CD4-positive, CD25-positive, alpha-beta regulatory T cell (primary cell): Measurements from ENCODE around the gene ADGRF3. TPM values are rescaled to one million over a fixed set of nuclear protein-coding genes. Genes with fewer than 3 reads are reported as not detected.
"Not testable (repeated sequence)": the region's sequence is repeated elsewhere in the genome, so short reads cannot be mapped to it uniquely, and the experiment has no call there.

ENCODE experiments used
- ATAC-seq, 2 donors: fragments of 150-1000 bp; cut with Tn5 transposase; one replicate each; pipeline ENCODE4 v1.10.0; 2021; ENCODE audit warnings: low read depth in 2 of 2, moderate number of reproducible peaks in 2 of 2, moderate library complexity in 1 of 2
- DNase-seq, 3 donors: peaks; one replicate each; pipeline versions ENCODE4 v3.0.0 to v3.0.0-alpha.2; 2012 to 2022; ENCODE audit warnings: mixed read lengths in 1 of 3
- H3K27ac ChIP-seq: one replicate; pipeline ENCODE4 v1.7.0; 2013; ENCODE audit warnings: mild to moderate bottlenecking, low read length; ENCODE audit not compliant: insufficient read depth, poor library complexity, severe bottlenecking
- H3K27me3 ChIP-seq: one replicate; pipeline ENCODE4 v1.7.0; 2013; ENCODE audit warnings: low read length; ENCODE audit not compliant: control insufficient read depth, insufficient read depth
- H3K36me3 ChIP-seq: one replicate; pipeline ENCODE4 v1.7.0; 2013; ENCODE audit warnings: mild to moderate bottlenecking, low read length, moderate library complexity; ENCODE audit not compliant: control insufficient read depth, insufficient read depth
- H3K4me1 ChIP-seq: 2 replicates; pipeline ENCODE4 v1.7.0; 2013; ENCODE audit warnings: mild to moderate bottlenecking, low read length; ENCODE audit not compliant: insufficient read depth, control insufficient read depth, poor library complexity, severe bottlenecking
- H3K4me3 ChIP-seq: one replicate; pipeline ENCODE4 v1.7.0; 2013; ENCODE audit warnings: low read depth, mild to moderate bottlenecking, low read length, moderate library complexity
- H3K9me3 ChIP-seq, 2 experiments: 1 replicate in 1 of 2; 2 replicates in 1 of 2; pipeline ENCODE4 v1.7.0; 2013; ENCODE audit warnings: low read length in 2 of 2, mild to moderate bottlenecking in 1 of 2, moderate library complexity in 1 of 2; ENCODE audit not compliant: control insufficient read depth in 2 of 2
- H3K27ac Mint-ChIP-seq, 3 donors: one replicate each; pipeline ENCODE4 v1.8.0; 2020 to 2022; ENCODE audit warnings: mild to moderate bottlenecking in 3 of 3, mixed read lengths in 3 of 3, moderate library complexity in 2 of 3
- H3K27me3 Mint-ChIP-seq: one replicate; pipeline ENCODE4 v1.8.0; 2022; ENCODE audit warnings: mild to moderate bottlenecking, mixed read lengths
- H3K36me3 Mint-ChIP-seq: one replicate; pipeline ENCODE4 v1.8.0; 2020; ENCODE audit warnings: mixed read lengths
- H3K4me1 Mint-ChIP-seq, 4 donors: one replicate each; pipeline ENCODE4 v1.8.0; 2020 to 2022; ENCODE audit warnings: mixed read lengths in 4 of 4, mild to moderate bottlenecking in 1 of 4
- H3K4me3 Mint-ChIP-seq, 4 donors: one replicate each; pipeline ENCODE4 v1.8.0; 2020 to 2022; ENCODE audit warnings: mild to moderate bottlenecking in 4 of 4, mixed read lengths in 4 of 4, moderate library complexity in 3 of 4
- H3K9me3 Mint-ChIP-seq, 7 donors: one replicate each; pipeline ENCODE4 v1.8.0; 2020 to 2022; ENCODE audit warnings: mixed read lengths in 7 of 7, mild to moderate bottlenecking in 3 of 7, moderate library complexity in 2 of 7
- polyA plus RNA-seq, 4 donors: library from polyadenylated mRNA; unstranded; fragments of 300-500 nt; fragmentation: Illumina TruSeq; gene quantifications; one replicate each; pipeline ENCODE4 v1.2.3, GENCODE V29; 2021
- total RNA-seq: library from RNA; stranded (reverse); gene quantifications from one replicate; pipeline ENCODE4 v1.2.3, GENCODE V29; 2022

The ADGRF3 gene
- total and polyA plus RNA-seq, 5 donors from 2014 or later = 0.23 to 1.8 (median 0.37) TPM

DNA sequence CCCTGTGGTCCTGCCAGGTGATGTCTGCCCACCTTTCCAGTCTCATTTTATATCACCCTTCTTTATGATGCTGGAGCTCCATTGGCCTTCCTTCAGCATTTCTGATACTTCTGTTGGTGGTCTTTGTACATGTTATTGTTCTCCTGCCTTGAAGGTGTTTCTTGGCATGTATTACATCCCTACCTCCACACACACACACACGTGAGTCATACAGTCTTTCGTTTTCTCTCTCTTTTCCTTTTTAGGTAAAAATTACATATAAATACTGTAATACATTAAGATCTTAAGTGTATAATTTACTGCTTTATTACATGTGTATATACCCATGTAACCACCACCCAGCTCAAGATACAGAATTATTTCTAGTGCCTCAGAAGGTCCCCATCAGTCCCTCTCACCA lies 10.2 kb upstream of the ADGRF3 start:
- peaks cover 12% of the 10 kb centered on the region for H3K36me3 Mint-ChIP-seq
- Histone ChIP-seq H3K27me3 (no peaks in the 10 kb centered on the region), H3K9me3 (no peaks in the 10 kb centered on the region), H3K4me1 (peaks cover 9% of the 10 kb centered on the region), H3K36me3 (peaks cover 2% of the 10 kb centered on the region), H3K27ac (no peak overlapping the region), H3K4me3 (no peak overlapping the region)
- no peaks in the 10 kb centered on the region for H3K9me3 Mint-ChIP-seq
- H3K27ac Mint-ChIP-seq = peak overlapping the region in 2 of 3 donors; percentile 5 to 60
- H3K4me3 Mint-ChIP-seq = peak overlapping the region in 1 of 4 donors; percentile 20
- peaks cover 52 to 86% (median 62%) of the 10 kb centered on the region in 4 donors for H3K4me1 Mint-ChIP-seq
- H3K27me3 Mint-ChIP-seq = no peaks in the 10 kb centered on the region
- DNase-seq = no peak
- no peak for ATAC-seq

GRCh38 chr2:26356111-26356510 lies 9.5 kb upstream of the ADGRF3 start:
- no peaks in the 10 kb centered on the region for H3K9me3 Mint-ChIP-seq
- H3K9me3 ChIP-seq = no peaks in the 10 kb centered on the region
- H3K27me3 ChIP-seq = no peaks in the 10 kb centered on the region
- H3K4me1 ChIP-seq = peaks cover 9% of the 10 kb centered on the region
- H3K4me3 ChIP-seq = no peak overlapping the region
- H3K36me3 ChIP-seq = peaks cover 4% of the 10 kb centered on the region
- peak overlapping the region in 1 of 4 donors; percentile 18 for H3K4me3 Mint-ChIP-seq
- DNase-seq (no peak), ATAC-seq (no peak)
- peaks cover 17% of the 10 kb centered on the region for H3K36me3 Mint-ChIP-seq
- H3K4me1 Mint-ChIP-seq = peaks cover 57 to 88% (median 62%) of the 10 kb centered on the region in 4 donors
- H3K27ac Mint-ChIP-seq = peak overlapping the region in 2 of 3 donors; percentile 47 to 88
- no peak overlapping the region for H3K27ac ChIP-seq
- no peaks in the 10 kb centered on the region for H3K27me3 Mint-ChIP-seq

DNA sequence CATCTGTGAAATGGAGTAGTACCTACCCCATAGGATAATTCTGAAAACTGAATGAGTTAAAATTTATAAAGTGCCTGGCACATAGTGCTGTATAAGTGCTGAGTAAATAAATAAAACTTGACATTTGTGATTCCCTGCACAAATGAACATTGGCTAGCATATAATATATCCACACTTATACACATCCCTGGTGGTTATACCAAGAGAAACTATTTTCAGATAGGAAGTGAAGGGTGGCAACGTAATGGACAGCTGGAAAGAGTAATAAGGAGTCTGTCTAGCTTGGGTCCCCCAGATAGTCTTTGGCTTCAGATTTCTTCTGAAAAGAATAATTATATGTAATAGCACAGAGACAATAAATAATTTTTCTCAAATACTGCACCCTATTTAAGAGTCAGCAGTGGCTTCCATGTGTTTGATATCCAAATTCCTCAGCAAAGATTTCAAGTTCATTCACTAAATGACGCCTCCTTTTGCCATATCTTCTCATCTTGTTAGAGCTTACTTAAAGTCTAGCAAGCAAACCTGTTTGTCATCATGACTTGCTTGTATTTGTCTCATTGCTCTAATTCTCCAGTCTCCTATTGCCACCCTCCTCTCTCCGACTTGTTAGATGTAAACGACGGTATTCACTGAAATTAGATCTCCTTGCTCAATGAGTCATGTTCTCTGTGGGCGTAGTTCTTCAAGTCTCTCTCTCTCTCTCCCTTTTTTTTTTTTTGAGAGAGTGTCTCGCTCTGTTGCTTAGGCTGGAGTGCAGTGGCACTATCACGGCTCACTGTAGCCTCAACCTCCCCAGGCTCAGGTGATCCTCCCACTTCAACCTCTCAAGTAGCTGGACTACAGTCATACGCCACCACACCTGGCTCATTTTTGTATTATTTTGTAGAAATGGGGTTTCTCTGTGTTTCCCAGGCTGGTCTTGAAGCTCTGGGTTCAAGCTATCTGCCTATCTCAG lies 8.7 kb upstream of the ADGRF3 start:
- Mint-ChIP-seq H3K36me3 (peaks cover 17% of the 10 kb centered on the region), H3K9me3 (no peaks in the 10 kb centered on the region), H3K4me3 (peak overlapping the region in 1 of 4 donors; percentile 1), H3K27me3 (no peaks in the 10 kb centered on the region), H3K27ac (peak overlapping the region in 2 of 3 donors; percentile 6 to 47), H3K4me1 (peaks cover 53 to 87% (median 64%) of the 10 kb centered on the region in 4 donors)
- Histone ChIP-seq H3K27me3 (no peaks in the 10 kb centered on the region), H3K9me3 (no peaks in the 10 kb centered on the region), H3K36me3 (peaks cover 4% of the 10 kb centered on the region), H3K4me3 (peak overlapping the region; percentile 21), H3K4me1 (peaks cover 9% of the 10 kb centered on the region), H3K27ac (no peak overlapping the region)
- peak in 1 of 3 donors; percentile 60 for DNase-seq
- peak; percentile 48 to 50 for ATAC-seq

GRCh38 chr2:26354469-26354868 lies 7.9 kb upstream of the ADGRF3 start:
- H3K4me1 ChIP-seq, H3K27me3 ChIP-seq, H3K9me3 ChIP-seq, H3K36me3 ChIP-seq, DNase-seq, H3K9me3 Mint-ChIP-seq, H3K27ac ChIP-seq, H3K27ac Mint-ChIP-seq, H3K27me3 Mint-ChIP-seq, H3K4me3 Mint-ChIP-seq, ATAC-seq, H3K4me3 ChIP-seq: not testable (repeated sequence)
- peaks cover 17% of the 10 kb centered on the region for H3K36me3 Mint-ChIP-seq
- H3K4me1 Mint-ChIP-seq = peaks cover 45 to 84% (median 57%) of the 10 kb centered on the region in 4 donors

DNA sequence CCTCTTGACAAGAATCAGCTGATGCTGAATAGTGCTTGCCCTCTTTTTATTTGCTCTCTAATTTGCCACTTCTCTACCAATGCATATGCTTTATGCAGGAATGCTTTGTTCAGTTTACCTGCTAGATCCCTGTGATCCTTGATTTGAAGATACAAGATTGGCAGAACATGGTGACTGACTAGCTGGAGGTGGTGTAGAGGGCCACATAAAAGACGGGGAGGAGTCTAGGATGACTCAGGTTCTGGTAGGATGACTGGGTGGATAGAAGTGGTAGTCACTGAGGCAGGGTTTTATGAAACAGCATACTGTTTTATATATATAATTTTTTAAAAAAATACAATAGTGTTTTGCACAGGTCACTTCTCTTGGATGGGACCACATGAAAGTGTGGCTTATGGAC lies 6.3 kb upstream of the ADGRF3 start:
- H3K4me1 ChIP-seq = peaks cover 19% of the 10 kb centered on the region
- H3K27ac ChIP-seq = no peak overlapping the region
- H3K4me3 Mint-ChIP-seq = no peak overlapping the region
- no peak overlapping the region for H3K4me3 ChIP-seq
- no peaks in the 10 kb centered on the region for H3K9me3 ChIP-seq
- no peaks in the 10 kb centered on the region for H3K27me3 ChIP-seq
- H3K27me3 Mint-ChIP-seq = no peaks in the 10 kb centered on the region
- peaks cover 42 to 83% (median 53%) of the 10 kb centered on the region in 4 donors for H3K4me1 Mint-ChIP-seq
- no peaks in the 10 kb centered on the region for H3K9me3 Mint-ChIP-seq
- H3K36me3 Mint-ChIP-seq = peaks cover 16% of the 10 kb centered on the region
- DNase-seq = no peak
- H3K27ac Mint-ChIP-seq = peak overlapping the region in 1 of 3 donors; percentile 96
- peaks cover 4% of the 10 kb centered on the region for H3K36me3 ChIP-seq
- peak; percentile 71 to 72 for ATAC-seq

DNA sequence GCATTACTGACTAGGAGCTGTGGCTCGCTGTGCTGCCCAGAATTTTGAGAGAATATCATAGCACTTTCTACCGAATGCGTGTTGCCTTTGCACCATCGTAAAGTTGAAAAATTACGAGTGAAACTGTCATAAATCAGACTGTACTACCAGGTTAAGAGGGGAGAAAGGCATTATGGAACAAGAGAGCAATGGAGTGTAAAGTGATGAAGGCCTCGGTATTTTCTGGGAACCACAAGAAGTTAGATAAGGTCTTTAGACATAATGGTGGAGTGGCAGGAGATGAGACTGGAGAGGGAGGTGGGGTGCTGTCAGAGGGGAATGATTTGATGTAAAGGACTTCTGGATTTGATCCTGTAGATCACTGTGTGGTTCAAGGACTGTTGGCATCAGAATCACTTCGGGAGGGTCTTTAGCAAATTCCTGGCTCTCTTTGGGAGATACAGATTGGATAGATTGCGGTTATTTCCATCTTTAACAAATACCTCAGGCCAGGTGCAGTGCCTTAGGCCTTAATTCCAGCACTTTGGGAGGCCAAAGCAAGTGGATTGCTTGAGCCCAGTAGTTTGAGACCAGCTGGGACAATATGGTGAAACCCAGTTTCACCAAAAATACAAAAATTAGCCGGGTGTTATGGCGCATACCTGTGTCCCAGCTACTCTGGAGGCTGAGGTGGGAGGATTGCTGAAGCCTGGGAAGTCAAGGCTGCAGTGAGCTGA lies 4.9 kb upstream of the ADGRF3 start:
- H3K4me1 ChIP-seq = peaks cover 21% of the 10 kb centered on the region
- H3K36me3 ChIP-seq = peaks cover 4% of the 10 kb centered on the region
- DNase-seq = no peak
- Mint-ChIP-seq H3K27ac (peak overlapping the region in 1 of 3 donors; percentile 49), H3K4me1 (peaks cover 37 to 83% (median 50%) of the 10 kb centered on the region in 4 donors), H3K9me3 (no peaks in the 10 kb centered on the region), H3K36me3 (peaks cover 9% of the 10 kb centered on the region), H3K27me3 (no peaks in the 10 kb centered on the region), H3K4me3 (peak overlapping the region in 2 of 4 donors; percentile 12 to 34)
- no peaks in the 10 kb centered on the region for H3K27me3 ChIP-seq
- no peak overlapping the region for H3K27ac ChIP-seq
- no peak for ATAC-seq
- no peaks in the 10 kb centered on the region for H3K9me3 ChIP-seq
- no peak overlapping the region for H3K4me3 ChIP-seq

DNA sequence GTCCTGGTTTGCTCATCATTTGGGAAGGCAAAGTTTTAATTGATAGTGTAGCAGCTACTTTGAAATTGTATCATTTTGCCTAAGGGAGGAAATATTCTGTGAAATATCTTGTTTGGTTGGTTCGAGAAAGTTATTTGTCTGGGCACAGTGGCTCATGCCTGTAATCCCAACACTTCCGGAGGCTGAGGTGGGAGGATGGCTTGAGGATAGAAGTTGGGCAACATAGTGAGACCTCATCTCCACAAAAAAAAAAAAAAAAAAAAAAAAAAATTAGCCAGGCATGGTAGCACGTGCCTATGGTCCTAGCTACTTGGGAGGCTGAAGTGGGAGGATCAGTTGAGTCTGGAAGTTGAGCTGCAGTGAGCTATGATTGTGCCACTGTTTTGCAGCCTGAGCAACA lies 3.1 kb upstream of the ADGRF3 start:
- Histone ChIP-seq H3K4me1 (peaks cover 28% of the 10 kb centered on the region), H3K9me3 (no peaks in the 10 kb centered on the region), H3K4me3 (no peak overlapping the region), H3K27ac (no peak overlapping the region), H3K36me3 (peaks cover 4% of the 10 kb centered on the region), H3K27me3 (no peaks in the 10 kb centered on the region)
- H3K4me3 Mint-ChIP-seq = peak overlapping the region in 1 of 4 donors; percentile 38
- peaks cover 31 to 77% (median 43%) of the 10 kb centered on the region in 4 donors for H3K4me1 Mint-ChIP-seq
- no peaks in the 10 kb centered on the region for H3K27me3 Mint-ChIP-seq
- H3K9me3 Mint-ChIP-seq = no peaks in the 10 kb centered on the region
- DNase-seq (no peak), ATAC-seq (no peak)
- H3K36me3 Mint-ChIP-seq = peaks cover 9% of the 10 kb centered on the region
- H3K27ac Mint-ChIP-seq = peak overlapping the region in 1 of 3 donors; percentile 74
